Measurements from ENCODE around the gene TMEM163. TPM values are rescaled to one million over a fixed set of nuclear protein-coding genes. Genes with fewer than 3 reads are reported as not detected.

TMEM163 gene
- total and polyA plus RNA-seq, 12 donors: 0.16 to 1.7 (median 0.37) TPM

- Histone ChIP-seq H3K36me3 (no peaks in the 10 kb centered on the region), H3K9me3 (no peaks in the 10 kb centered on the region), H3K27ac (no peak overlapping the region), H3K4me3 (no peak overlapping the region), H3K27me3 (no peaks in the 10 kb centered on the region), H3K4me1 (peaks cover 0 to 5% (median 0%) of the 10 kb centered on the region in 9 donors)
- DNase-seq (no peak), ATAC-seq (no peak)
- TF ChIP-seq CTCF (IDR thresholded peaks at IDR 0.05): peak in 1 of 9 donors; percentile 14
- 64 to 67% methylated on average over 5 of the region's 5 CpGs for WGBS, 2 donors
- intact Hi-C loops (cut with DNase I): no loop called here
Measured at GRCh38 chr2:134692499-134692898, 26.3 kb downstream of the TMEM163 start.

GRCh38 chr2:134690629-134691215, 28.1 kb downstream of the TMEM163 start:
- Histone ChIP-seq H3K27me3 (no peaks in the 10 kb centered on the region), H3K4me1 (no peaks in the 10 kb centered on the region), H3K36me3 (no peaks in the 10 kb centered on the region), H3K27ac (no peak overlapping the region), H3K9me3 (peaks cover 0 to 5% (median 0%) of the 10 kb centered on the region in 11 donors), H3K4me3 (no peak overlapping the region)
- WGBS, 2 donors: 88 to 91% methylated on average over 6 of the region's 6 CpGs
- intact Hi-C loops (cut with DNase I): no loop called here
- DNase-seq: no peak
- ATAC-seq: no peak
- TF ChIP-seq CTCF (IDR thresholded peaks at IDR 0.05): no peak

GRCh38 chr2:134689315-134689714, 29.5 kb downstream of the TMEM163 start:
- Histone ChIP-seq H3K9me3 (peaks cover 0 to 5% (median 0%) of the 10 kb centered on the region in 11 donors), H3K4me3 (no peak overlapping the region), H3K27me3 (no peaks in the 10 kb centered on the region), H3K4me1 (no peaks in the 10 kb centered on the region), H3K27ac (no peak overlapping the region), H3K36me3 (no peaks in the 10 kb centered on the region)
- 86% methylated on average over 3 of the region's 3 CpGs for WGBS, 2 donors
- TF ChIP-seq CTCF (IDR thresholded peaks at IDR 0.05): no peak
- DNase-seq (no peak), ATAC-seq (no peak)
- intact Hi-C loops (cut with DNase I): no loop called here

GRCh38 chr2:134685967-134686366, 32.8 kb downstream of the TMEM163 start:
- DNase-seq: no peak
- TF ChIP-seq CTCF (IDR thresholded peaks at IDR 0.05): no peak
- intact Hi-C loops (cut with DNase I): no loop called here
- WGBS, 2 donors: 83 to 85% methylated on average over 3 of the region's 3 CpGs
- H3K9me3 ChIP-seq: peaks cover 0 to 5% (median 0%) of the 10 kb centered on the region in 11 donors
- ATAC-seq: no peak
- H3K4me1 ChIP-seq: peaks cover 0 to 14% (median 0%) of the 10 kb centered on the region in 9 donors
- H3K27ac ChIP-seq: no peak overlapping the region
- no peaks in the 10 kb centered on the region for H3K36me3 ChIP-seq
- H3K4me3 ChIP-seq: no peak overlapping the region
- H3K27me3 ChIP-seq: no peaks in the 10 kb centered on the region

Data from heart right ventricle (tissue), 16 donors.